Liver (tissue), 3 donors: Measurements from ENCODE around the gene LSM11.

Experiments
- CTCF ChIP-seq: fragments of 150-350 bp; IDR thresholded peaks from 2 replicates; pipeline ENCODE4 v1.5.1; 2017; ENCODE audit warnings: improper control_type of control experiment, low read depth, low read length; ENCODE audit not compliant: missing input control
- EGR1 ChIP-seq, 2 donors: IDR thresholded peaks; 2 replicates each; pipeline ENCODE4 v1.6.1; 2016 to 2018; ENCODE audit warnings: antibody characterized with exemption in 2 of 2, low read depth in 2 of 2
- REST ChIP-seq: IDR thresholded peaks from 2 replicates; pipeline ENCODE4 v1.6.1; 2016; ENCODE audit warnings: antibody characterized with exemption, mild to moderate bottlenecking
- SP1 ChIP-seq: IDR thresholded peaks from 2 replicates; pipeline ENCODE4 v1.6.1; 2018; ENCODE audit warnings: antibody characterized with exemption, mild to moderate bottlenecking
- TAF1 ChIP-seq: conservative IDR thresholded peaks from 2 replicates; pipeline ENCODE4 v1.6.1; 2016; ENCODE audit warnings: antibody characterized with exemption, mild to moderate bottlenecking
- donor health status: healthy.
- donor health status: healthy.

- TF ChIP-seq TAF1 = peak; percentile 87
- peak in 1 of 2 donors; percentile 46 for TF ChIP-seq EGR1 (IDR thresholded peaks at IDR 0.05; ENCODE audit: low read depth in 2 of 2)
- peak; percentile 72 for TF ChIP-seq REST
- no peak for TF ChIP-seq CTCF
- TF ChIP-seq SP1 = peak; percentile 72
Measured at GRCh38 chr5:157731272-157732129, 12.0 kb upstream of the LSM11 start, which contains the start of gene THG1L.
